Lower lobe of right lung (tissue), 2 donors: ENCODE results near the gene MAP7D2. TPM values are rescaled to one million over a fixed set of nuclear protein-coding genes. Genes with fewer than 3 reads are reported as not detected.
A peak's percentile ranks its signal among the peaks of the same experiment; 100 is the strongest.

ENCODE experiments used
- ATAC-seq, 2 donors: fragments of 200-7000 bp; cut with Tn5 transposase; one replicate each; pipeline ENCODE4 v1.9.1; 2020 to 2022; ENCODE audit warnings: mild to moderate bottlenecking in 2 of 2, moderate library complexity in 2 of 2
- DNase-seq: peaks from one replicate; pipeline ENCODE4 v3.0.0-alpha.2; 2020
- H3K27ac ChIP-seq: fragments of 200-600 bp; one replicate; pipeline ENCODE4 v1.8.0; 2022
- H3K27me3 ChIP-seq: fragments of 200-600 bp; one replicate; pipeline ENCODE4 v1.8.0; 2022; ENCODE audit warnings: low read depth
- H3K36me3 ChIP-seq: fragments of 200-600 bp; one replicate; pipeline ENCODE4 v1.8.0; 2022; ENCODE audit warnings: mild to moderate bottlenecking
- H3K4me1 ChIP-seq: fragments of 200-600 bp; one replicate; pipeline ENCODE4 v1.8.0; 2022
- H3K4me3 ChIP-seq: fragments of 200-600 bp; one replicate; pipeline ENCODE4 v1.8.0; 2022; ENCODE audit warnings: mild to moderate bottlenecking
- H3K9me3 ChIP-seq: fragments of 200-600 bp; one replicate; pipeline ENCODE4 v1.8.0; 2022
- intact Hi-C: fragments of 100-400 bp; cut with DNase I; formaldehyde crosslinking; loops from one replicate; pipeline ENCODE4 v1.11.0; 2022
- total RNA-seq: library from RNA; stranded (reverse); fragmentation: NEBNext Ultra II Directional; extraction: Animal tissue kit (Norgen Biotek cat#: 25700); gene quantifications from one replicate; pipeline ENCODE4 v1.2.1, GENCODE V29; 2021
- TF ChIP-seq, protein P1 (sequence below): fragments of 200-600 bp; IDR thresholded peaks from one replicate; pipeline ENCODE4 v1.8.0; 2022; ENCODE audit warnings: antibody characterized with exemption, mild to moderate bottlenecking
- donor health status: DM: no; HTN: yes; CAD: no; lungs with severe emphysema.

Gene MAP7D2
- total RNA-seq, 1 donor from 2014 or later, result 0.35 TPM

DNA sequence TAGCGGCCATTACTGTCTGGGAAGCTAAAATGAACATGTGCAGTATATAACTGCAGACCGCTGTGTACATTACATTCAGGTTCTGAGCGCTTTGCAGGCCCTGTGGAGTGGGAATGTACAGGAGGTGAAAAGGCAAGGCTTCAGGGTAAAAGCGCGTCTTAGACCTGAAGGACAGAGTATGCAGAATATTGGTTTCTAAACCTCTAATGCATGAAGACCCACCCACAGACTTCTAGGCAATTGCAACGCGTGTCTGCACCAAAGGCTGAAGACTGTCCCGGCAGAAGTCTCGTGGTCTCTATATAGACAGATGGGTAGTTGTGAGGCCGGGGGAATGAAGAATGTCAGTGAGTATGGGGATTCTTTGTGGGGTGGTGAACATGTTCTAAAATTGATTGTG, 5.4 kb downstream of the MAP7D2 start:
- DNase-seq (no peak), ATAC-seq (no peak)
- H3K27me3 ChIP-seq, result peaks cover 4% of the 10 kb centered on the region
- H3K4me3 ChIP-seq, result no peak overlapping the region
- TF ChIP-seq, protein P1, sequence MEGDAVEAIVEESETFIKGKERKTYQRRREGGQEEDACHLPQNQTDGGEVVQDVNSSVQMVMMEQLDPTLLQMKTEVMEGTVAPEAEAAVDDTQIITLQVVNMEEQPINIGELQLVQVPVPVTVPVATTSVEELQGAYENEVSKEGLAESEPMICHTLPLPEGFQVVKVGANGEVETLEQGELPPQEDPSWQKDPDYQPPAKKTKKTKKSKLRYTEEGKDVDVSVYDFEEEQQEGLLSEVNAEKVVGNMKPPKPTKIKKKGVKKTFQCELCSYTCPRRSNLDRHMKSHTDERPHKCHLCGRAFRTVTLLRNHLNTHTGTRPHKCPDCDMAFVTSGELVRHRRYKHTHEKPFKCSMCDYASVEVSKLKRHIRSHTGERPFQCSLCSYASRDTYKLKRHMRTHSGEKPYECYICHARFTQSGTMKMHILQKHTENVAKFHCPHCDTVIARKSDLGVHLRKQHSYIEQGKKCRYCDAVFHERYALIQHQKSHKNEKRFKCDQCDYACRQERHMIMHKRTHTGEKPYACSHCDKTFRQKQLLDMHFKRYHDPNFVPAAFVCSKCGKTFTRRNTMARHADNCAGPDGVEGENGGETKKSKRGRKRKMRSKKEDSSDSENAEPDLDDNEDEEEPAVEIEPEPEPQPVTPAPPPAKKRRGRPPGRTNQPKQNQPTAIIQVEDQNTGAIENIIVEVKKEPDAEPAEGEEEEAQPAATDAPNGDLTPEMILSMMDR, result no peak
- intact Hi-C loops, result no loop called here
- H3K36me3 ChIP-seq, result no peaks in the 10 kb centered on the region
- H3K4me1 ChIP-seq, result no peaks in the 10 kb centered on the region
- no peaks in the 10 kb centered on the region for H3K9me3 ChIP-seq
- no peak overlapping the region for H3K27ac ChIP-seq

- no peak overlapping the region for H3K27ac ChIP-seq
- TF ChIP-seq, protein P1, result no peak
- peak; percentile 62 to 67 for ATAC-seq
Observed at GRCh38 chrX:20101934-20102581, 14.6 kb downstream of the MAP7D2 start.

DNA sequence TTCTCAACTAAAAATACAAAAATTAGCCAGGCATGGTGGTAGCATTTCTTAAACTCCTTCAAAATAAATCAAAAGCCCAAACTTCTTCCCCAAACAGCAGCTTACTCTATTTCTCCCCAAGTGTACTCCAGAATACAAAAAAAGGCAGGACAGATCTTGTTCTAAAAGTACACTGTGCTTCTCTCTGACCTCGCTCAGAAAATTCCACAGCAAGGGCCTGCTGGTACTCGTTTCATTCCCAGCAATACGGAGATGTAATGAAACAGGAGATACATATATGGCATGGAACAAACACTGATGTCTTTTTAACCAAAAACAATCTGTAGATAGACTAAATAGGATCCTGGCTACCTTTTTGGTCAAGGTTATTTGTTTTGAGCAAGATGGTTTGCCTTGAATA, 25.2 kb downstream of the MAP7D2 start:
- Histone ChIP-seq H3K4me3 (no peak overlapping the region), H3K27me3 (no peaks in the 10 kb centered on the region), H3K4me1 (no peaks in the 10 kb centered on the region), H3K9me3 (no peaks in the 10 kb centered on the region), H3K27ac (no peak overlapping the region), H3K36me3 (no peaks in the 10 kb centered on the region)
- intact Hi-C loops, result no loop called here
- ATAC-seq (no peak), DNase-seq (no peak)
- TF ChIP-seq, protein P1, result no peak

More at GRCh38 chrX:20101934-20102581, 14.6 kb downstream of the MAP7D2 start:
- no peak for DNase-seq
- no peaks in the 10 kb centered on the region for H3K9me3 ChIP-seq
- no peak overlapping the region for H3K4me3 ChIP-seq
- intact Hi-C loops, result no loop called here
- H3K27me3 ChIP-seq, result no peaks in the 10 kb centered on the region
- no peaks in the 10 kb centered on the region for H3K4me1 ChIP-seq
- H3K36me3 ChIP-seq, result no peaks in the 10 kb centered on the region

- intact Hi-C loops, result no loop called here
- ATAC-seq (no peak), DNase-seq (no peak)
- TF ChIP-seq, protein P1, result no peak
- no peaks in the 10 kb centered on the region for H3K9me3 ChIP-seq
- H3K36me3 ChIP-seq, result no peaks in the 10 kb centered on the region
- H3K4me1 ChIP-seq, result no peaks in the 10 kb centered on the region
- H3K27me3 ChIP-seq, result no peaks in the 10 kb centered on the region
- no peak overlapping the region for H3K27ac ChIP-seq
- H3K4me3 ChIP-seq, result no peak overlapping the region
Observed at GRCh38 chrX:20089845-20090244, 26.9 kb downstream of the MAP7D2 start.

GRCh38 chrX:20080277-20080676, 36.4 kb downstream of the MAP7D2 start:
- ATAC-seq, result no peak
- TF ChIP-seq, protein P1, result no peak
- no peaks in the 10 kb centered on the region for H3K9me3 ChIP-seq

More at GRCh38 chrX:20080277-20080676, 36.4 kb downstream of the MAP7D2 start:
- DNase-seq, result no peak
- H3K27ac ChIP-seq, result no peak overlapping the region
- intact Hi-C loops, result no loop called here
- H3K4me3 ChIP-seq, result no peak overlapping the region
- no peaks in the 10 kb centered on the region for H3K36me3 ChIP-seq
- no peaks in the 10 kb centered on the region for H3K4me1 ChIP-seq
- H3K27me3 ChIP-seq, result no peaks in the 10 kb centered on the region
